Jurkat, Clone E6-1 (cell line): Measurements from ENCODE around the gene RAB17.
"Not testable (repeated sequence)": the region's sequence is repeated elsewhere in the genome, so short reads cannot be mapped to it uniquely, and the experiment has no call there.

ENCODE experiments used
- DNase-seq: peaks from one replicate; pipeline ENCODE4 v3.0.0-alpha.2; 2011; ENCODE audit warnings: low read depth, low spot score
- H3K4me3 ChIP-seq: 2 replicates; pipeline ENCODE4 v1.5.1; 2011; ENCODE audit warnings: mild to moderate bottlenecking, low read length, control low read depth, moderate library complexity

RAB17 gene

GRCh38 chr2:237603049-237603717, 12.6 kb upstream of the RAB17 start:
- H3K4me3 ChIP-seq: no peak overlapping the region
- DNase-seq: no peak

GRCh38 chr2:237602409-237602808, 11.9 kb upstream of the RAB17 start:
- no peak overlapping the region for H3K4me3 ChIP-seq
- DNase-seq: no peak

GRCh38 chr2:237601453-237602116, 11.1 kb upstream of the RAB17 start:
- DNase-seq: no peak
- H3K4me3 ChIP-seq: no peak overlapping the region

GRCh38 chr2:237600205-237600846, 9.8 kb upstream of the RAB17 start:
- no peak overlapping the region for H3K4me3 ChIP-seq
- DNase-seq: no peak

- no peak for DNase-seq
- no peak overlapping the region for H3K4me3 ChIP-seq
Measured at GRCh38 chr2:237599465-237600110, 9.1 kb upstream of the RAB17 start.

- DNase-seq: no peak
- H3K4me3 ChIP-seq: no peak overlapping the region
Measured at GRCh38 chr2:237598468-237599208, 8.1 kb upstream of the RAB17 start.

GRCh38 chr2:237597196-237598145, 6.9 kb upstream of the RAB17 start:
- no peak overlapping the region for H3K4me3 ChIP-seq
- DNase-seq: no peak

- H3K4me3 ChIP-seq: no peak overlapping the region
- no peak for DNase-seq
Measured at GRCh38 chr2:237596520-237597195, 6.1 kb upstream of the RAB17 start.

GRCh38 chr2:237595829-237596519, 5.4 kb upstream of the RAB17 start:
- not testable (repeated sequence) for DNase-seq, H3K4me3 ChIP-seq

- DNase-seq: no peak
- no peak overlapping the region for H3K4me3 ChIP-seq
Measured at GRCh38 chr2:237594514-237594871, 4.0 kb upstream of the RAB17 start.

GRCh38 chr2:237593596-237594320, 3.2 kb upstream of the RAB17 start:
- H3K4me3 ChIP-seq: no peak overlapping the region
- no peak for DNase-seq

- no peak overlapping the region for H3K4me3 ChIP-seq
- DNase-seq: no peak
Measured at GRCh38 chr2:237593036-237593435, 2.5 kb upstream of the RAB17 start.

- no peak overlapping the region for H3K4me3 ChIP-seq
- no peak for DNase-seq
Measured at GRCh38 chr2:237592425-237592980, 2.0 kb upstream of the RAB17 start.

- H3K4me3 ChIP-seq: no peak overlapping the region
- no peak for DNase-seq
Measured at GRCh38 chr2:237591141-237591881, 777 bp upstream of the RAB17 start.

GRCh38 chr2:237588044-237588696, 2.4 kb downstream of the RAB17 start:
- DNase-seq: no peak
- H3K4me3 ChIP-seq: no peak overlapping the region
